HK-2 (cell line): ENCODE data around the gene KIF13A.
"Not testable (repeated sequence)": the region's sequence is repeated elsewhere in the genome, so short reads cannot be mapped to it uniquely, and the experiment has no call there.

ENCODE experiments used
- DNase-seq: peaks from one replicate; pipeline ENCODE4 v3.0.0-alpha.2; 2018; ENCODE audit not compliant: unreplicated experiment

KIF13A gene

DNA sequence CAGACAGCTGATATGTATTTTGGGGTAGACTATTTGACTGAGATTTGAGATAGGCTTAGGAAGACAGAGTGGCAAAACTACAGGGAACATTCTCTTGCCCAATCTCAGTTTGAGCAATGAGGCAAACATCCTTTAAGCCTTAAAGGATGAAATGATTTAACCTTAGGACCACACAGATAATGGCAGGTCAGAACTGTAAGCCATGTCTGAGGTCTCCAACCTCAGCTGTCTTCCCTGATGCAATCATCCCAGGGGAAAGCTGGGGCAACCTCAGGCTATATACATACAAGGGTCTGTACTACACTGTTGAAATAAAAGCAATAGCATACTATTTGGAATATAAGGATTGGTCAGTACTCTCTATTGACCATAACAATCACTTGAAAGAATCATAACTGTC, 196.9 kb downstream of the KIF13A start:
- DNase-seq, result no peak

DNA sequence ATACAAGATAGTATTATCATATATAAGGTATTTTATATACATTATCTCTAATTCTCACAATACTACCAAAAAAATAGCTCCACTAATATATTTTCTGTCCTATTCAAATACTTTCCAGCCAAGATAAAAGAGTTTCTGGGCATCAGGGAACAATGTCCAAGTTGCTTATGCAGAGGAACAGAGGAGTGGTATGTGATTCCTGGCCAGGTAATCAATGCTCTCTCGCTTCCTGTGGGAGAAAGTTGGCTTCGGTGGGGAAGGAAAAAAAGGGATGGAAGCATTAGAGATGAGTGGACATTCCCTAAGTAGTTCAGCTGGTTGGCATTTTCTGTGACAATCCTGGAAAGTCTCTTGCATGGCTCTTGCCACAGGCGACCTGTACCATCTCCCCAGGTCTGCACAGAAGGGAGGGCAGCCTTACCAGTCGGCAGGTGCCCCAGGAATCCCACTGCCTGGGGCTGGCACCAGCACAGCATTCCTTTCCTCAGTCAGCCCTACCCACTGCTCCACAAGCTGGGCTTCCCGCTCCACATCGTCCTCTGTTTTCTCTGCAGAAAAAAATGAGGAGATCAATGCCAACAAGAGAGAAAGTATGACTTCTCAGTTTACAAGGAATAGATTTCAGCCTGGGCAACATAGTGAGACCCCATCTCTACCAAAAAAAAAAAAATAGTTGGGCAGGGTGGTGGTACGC, 202.2 kb downstream of the KIF13A start:
- DNase-seq, result no peak

DNA sequence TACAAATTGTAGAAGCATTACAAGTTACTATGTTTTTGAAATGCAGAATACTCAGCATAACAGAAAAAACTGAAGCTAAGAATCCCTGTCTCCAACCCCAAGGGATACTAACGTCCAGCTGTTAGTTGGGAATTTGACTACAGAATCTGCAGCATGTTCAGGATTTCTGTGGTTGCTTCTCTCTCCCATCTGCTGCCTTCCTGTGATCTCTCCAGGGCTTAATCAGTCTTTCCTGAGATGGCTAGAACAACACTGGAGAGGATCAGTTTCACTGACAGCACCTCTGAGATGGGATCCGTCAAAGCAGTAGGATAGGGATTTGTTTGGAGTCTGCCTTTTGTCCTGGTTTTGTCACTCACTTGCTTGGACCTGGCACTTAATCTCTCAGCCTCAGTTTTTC, 207.4 kb downstream of the KIF13A start:
- no peak for DNase-seq

DNA sequence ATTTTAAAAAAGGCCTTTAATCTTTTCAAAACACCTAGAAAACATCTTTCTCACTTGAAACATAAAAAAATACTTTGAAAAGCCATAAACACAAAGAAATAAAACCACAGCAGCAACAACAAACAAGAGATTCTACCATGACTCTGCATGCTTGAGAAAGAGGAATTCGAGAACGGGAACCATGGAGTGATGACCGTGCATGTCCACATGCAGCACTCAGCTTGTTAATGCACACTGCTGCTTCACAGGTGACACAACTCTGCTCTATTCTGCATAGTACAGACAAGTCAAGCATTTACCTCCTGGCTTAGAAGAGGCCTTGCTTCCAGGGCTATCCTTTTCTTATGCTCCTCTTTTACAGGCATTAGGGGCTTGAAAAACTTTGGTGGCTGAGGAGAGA, 215.8 kb downstream of the KIF13A start:
- DNase-seq, result no peak

DNA sequence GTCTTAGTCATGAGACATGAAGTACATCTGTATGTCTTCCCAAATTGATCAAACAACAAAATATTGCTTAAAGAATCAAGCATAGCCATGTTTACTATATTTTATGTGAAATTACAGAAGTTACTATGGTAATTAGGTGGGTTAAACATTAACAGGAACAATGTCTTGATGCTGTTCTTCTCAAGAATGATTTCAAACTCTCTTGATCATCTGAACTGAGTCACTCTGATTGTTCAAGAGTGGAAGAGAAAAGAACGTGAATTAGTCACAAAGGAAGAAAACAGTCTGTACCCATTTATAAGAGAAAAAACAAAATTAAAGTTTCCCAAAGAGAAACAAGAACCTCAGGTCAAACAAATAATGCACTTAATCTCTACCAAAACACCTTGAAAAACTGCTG, 218.6 kb downstream of the KIF13A start:
- no peak for DNase-seq

DNA sequence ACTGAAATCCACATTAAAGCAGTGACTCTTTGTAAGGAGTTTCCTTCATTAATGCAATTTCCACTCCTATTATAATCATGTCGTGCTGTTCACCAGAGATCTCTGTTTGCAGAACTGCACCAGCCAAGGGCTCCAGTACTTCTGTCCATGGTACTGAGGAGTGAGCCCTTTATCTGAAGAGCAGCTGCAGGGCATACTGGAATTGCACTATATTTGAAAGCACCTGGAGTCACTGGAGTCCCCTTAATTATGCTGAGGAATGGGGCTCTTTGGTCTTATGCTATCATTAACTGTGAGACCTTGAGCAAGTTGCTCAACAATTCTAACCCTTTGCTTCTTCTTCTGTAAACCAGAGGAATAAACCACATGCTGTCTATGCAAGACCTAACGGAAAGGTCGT, 219.0 kb downstream of the KIF13A start:
- DNase-seq, result peak; percentile 7

DNA sequence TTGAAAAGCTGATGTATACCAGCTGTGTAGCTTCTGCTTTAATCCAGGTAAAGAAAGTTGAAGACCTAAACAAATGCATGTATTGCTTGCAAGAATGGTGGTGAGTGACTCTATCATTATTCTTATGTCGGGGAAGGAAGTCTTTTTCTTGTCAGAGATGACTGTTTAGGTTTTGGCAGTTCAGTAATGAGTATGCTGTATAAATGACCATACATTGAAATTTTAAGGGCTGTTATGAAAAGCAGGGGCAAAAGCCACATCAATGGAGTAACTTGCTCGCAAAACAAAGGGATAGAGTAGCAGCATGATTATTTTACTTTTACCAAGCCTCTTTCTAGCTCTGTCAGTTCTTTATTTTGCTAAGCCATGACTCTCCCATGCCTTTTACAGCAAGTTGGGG, 224.8 kb downstream of the KIF13A start:
- no peak for DNase-seq

DNA sequence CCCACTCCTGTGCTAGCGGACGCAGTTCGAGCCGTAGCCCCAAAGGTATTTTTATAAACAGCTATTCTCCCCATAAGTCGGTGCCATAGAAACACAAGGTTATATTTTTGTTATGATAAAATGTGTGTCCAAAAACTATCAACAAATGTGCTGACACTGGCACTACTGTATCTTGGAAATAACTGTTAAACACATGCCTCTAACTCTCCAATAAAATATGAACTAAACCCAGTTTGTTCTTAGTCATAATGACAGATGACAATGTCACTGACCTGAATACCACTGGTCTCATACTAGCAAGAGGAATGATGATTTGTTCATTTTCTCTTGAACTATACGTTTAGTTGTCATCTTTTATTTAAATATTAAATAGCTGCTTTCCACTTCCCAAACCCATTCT, 229.3 kb downstream of the KIF13A start:
- no peak for DNase-seq

DNA sequence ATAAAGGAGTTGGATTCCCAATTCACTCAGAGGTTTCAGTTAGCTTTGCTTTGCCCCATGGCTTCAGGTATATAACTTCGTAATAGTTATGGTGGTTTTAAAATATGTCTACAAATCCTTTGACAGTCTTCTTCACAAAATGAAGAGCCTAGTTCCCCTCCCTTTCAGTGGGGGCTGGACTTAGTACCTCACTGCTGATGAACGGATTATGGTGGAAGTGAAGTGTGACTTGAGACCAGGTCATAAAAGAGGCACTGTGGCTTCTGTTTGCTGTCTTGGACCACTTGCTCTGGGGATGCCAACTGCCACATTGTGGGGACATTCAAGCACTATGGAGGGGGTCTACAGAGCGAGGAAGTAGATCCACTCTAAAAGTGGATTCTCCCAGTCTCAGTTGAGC, 233.2 kb downstream of the KIF13A start:
- DNase-seq, result no peak

DNA sequence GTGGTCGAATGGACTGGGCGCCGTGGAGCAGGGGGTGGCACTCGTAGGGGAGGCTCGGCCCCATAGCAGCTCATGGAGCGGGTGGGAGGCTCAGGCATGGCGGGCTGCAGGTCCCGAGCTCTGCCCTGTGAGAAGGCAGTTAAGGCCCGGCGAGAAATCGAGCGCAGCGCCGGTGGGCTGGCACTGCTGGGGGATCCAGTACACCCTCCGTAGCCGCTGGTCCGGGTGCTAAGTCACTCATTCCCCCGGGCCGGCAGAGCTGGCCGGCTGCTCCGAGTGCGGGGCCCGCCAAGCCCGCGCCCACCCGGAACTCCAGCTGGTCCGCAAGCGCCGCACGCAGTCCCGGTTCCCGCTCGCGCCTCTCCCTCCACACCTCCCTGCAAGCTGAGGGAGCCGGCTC, 242.1 kb downstream of the KIF13A start:
- DNase-seq, result not testable (repeated sequence)

DNA sequence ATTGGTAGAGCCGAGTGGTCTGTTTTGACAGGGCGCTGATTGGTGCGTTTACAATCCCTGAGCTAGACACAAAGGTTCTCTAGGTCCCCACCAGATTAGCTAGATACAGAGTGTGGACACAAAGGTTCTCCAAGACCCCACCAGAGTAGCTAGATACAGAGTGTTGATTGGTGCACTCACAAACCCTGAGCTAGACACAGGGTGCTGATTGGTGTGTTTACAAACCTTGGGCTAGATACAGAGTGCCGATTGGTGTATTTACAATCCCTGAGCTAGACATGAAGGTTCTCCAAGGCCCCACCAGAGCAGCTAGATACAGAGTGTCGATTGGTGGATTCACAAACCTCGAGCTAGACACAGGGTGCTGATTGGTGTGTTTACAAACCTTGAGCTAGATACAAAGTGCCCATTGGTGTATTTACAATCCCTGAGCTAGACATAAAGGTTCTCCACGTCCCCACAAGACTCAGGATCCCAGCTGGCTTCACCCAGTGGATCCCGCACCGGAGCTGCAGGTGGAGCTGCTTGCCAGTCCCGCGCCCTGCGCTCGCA, 242.6 kb downstream of the KIF13A start:
- not testable (repeated sequence) for DNase-seq

DNA sequence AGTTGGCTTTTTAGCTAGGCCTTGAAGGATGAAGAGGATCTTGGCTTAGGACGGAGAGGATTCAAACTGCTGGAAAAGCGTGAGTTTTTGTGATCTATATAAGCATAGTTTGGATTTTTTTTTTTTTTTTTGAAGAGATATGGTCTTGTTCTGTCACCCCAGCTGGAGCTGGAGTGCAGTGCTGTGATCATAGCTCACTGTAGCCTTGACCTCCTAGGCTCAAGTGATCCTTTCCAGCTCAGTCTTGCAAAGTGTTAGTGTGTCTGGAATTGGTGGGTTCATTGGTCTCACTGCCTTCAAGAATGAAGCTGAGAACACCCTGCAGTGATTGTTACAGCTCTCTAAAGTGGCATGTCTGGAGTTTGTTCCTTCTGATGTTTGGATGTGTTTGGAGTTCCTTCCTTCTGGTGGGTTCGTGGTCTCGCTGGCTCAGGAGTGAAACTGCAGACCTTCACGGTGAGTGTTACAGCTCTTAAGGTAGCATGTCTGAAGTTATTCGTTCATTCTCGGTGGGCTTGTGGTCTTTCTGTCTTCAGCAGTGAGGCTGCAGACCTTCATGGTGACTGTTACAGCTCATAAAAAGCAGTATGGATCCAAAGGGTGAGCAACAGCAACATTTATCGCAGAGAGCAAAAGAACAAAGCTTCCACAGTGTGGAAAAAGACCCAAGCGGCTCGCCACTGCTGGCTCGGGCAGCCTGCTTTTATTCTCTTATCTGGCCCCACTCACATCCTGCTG, 243.2 kb downstream of the KIF13A start:
- DNase-seq, result no peak

DNA sequence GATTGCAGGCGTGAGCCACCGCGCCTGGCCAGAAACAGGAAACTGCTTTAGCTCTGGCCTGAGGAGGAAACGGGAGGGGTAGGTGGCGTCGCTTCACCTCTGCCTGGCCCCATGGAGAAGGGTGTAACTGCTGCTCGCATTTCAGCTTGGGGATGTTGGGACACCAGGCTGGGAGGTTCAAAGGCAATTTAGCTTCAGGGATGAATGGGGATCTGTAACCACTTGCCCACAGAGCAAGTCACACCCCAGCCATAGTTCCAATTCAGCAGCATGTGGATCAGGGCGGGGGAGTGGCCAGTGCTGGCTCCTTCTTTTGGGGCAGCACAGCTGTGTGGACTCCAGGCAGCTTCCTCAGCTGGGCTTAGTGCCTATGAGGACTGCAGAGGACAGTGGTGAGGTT, 245.9 kb downstream of the KIF13A start:
- DNase-seq, result no peak

DNA sequence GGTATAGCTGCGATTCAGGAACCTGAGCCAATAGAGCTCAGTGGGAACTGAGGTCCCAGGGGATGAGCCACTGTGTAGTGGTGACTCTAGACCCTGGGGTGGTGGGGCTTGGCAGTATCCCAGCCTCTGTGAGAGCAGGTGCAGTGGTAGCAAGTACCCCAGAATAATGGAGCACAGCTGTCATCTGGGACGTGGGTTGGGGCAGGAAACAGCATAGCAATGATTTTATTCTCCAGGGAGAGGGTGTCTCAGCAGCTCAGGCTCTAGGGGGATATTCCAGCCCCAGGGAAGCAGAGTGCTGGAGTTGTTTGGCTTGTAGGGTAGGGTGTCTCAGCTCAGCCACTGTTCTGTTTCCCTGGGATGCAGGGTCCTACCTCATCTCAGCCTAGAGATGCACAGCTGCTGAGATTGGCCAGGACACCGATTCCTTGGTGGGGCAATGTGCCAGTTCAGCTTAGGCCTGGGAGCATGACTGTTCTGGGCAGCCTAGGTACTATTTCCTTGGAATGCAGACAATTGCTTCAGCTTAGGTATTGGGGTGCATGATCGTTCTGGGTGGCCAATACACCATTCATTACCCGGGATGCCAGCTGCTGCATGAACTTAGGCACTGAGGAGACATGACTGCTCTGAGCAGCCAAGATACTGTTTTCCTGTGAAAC, 246.7 kb downstream of the KIF13A start:
- DNase-seq, result no peak

DNA sequence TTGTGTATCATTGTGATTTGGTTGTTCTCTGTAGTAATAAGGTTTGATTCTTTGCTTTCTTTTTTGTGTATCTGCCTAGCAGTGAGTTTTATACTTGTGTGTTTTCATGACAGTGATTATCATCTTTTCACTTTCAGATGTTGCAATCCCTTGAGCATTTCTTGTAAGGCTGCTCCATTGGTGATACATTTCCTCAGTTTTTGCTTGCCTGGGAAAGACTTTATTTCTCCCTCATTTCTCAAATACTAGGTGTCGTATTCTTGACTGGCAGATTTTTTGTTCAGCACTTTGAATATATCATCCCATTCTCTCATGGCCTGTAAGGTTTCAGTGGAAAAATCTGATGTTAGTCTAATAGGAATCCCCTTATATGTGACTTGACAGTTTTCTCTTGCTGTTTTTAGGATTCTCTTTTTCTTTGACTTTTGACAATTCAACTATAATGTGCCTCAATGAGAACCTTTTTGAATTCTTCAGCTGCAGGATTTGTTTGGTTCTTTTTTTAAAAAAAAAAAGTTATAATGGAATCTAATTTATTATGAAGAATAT, 249.7 kb downstream of the KIF13A start:
- DNase-seq, result no peak

DNA sequence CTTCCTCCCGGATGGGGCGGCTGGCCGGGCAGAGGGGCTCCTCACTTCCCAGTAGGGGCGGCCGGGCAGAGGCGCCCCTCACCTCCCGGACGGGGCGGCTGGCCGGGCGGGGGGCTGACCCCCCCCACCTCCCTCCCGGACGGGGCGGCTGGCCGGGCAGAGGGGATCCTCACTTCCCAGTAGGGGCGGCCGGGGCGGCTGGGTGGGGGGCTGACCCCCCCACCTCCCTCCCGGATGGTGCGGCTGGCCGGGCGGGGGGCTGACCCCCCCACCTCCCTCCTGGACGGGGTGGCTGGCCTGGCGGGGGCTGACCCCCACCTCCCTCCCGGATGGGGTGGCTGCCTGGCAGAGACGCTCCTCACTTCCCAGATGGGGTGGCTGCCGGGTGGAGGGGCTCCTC, 252.1 kb downstream of the KIF13A start:
- not testable (repeated sequence) for DNase-seq

DNA sequence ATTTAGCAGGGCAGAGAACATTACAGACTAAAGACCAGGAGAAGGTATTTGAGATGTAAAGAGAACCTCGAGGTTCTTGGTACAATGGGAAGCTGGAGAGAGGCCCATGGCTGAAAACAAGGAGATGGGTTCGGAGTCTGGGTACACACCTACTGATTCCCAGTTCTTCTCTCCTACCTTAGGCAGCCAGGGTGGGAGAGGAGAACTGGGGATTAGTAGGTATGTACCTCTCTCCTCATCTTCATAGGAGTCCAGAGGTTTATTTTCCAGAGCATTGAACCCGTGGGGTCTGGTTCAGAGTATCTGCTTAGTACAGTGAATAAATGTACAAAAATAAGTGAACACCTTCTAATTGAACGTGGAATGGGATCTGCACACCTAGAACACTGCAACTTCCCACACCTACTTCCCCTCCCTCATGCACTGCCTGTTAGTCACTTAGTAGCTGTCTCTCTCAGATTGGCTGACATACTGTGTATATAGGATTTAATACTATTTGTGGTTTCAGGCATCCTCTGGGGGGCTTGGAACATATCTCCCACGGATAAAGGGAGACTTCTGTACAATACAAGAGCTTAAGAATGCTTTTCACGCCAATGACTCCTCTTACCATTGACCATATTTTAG, 257.2 kb downstream of the KIF13A start:
- DNase-seq, result no peak

DNA sequence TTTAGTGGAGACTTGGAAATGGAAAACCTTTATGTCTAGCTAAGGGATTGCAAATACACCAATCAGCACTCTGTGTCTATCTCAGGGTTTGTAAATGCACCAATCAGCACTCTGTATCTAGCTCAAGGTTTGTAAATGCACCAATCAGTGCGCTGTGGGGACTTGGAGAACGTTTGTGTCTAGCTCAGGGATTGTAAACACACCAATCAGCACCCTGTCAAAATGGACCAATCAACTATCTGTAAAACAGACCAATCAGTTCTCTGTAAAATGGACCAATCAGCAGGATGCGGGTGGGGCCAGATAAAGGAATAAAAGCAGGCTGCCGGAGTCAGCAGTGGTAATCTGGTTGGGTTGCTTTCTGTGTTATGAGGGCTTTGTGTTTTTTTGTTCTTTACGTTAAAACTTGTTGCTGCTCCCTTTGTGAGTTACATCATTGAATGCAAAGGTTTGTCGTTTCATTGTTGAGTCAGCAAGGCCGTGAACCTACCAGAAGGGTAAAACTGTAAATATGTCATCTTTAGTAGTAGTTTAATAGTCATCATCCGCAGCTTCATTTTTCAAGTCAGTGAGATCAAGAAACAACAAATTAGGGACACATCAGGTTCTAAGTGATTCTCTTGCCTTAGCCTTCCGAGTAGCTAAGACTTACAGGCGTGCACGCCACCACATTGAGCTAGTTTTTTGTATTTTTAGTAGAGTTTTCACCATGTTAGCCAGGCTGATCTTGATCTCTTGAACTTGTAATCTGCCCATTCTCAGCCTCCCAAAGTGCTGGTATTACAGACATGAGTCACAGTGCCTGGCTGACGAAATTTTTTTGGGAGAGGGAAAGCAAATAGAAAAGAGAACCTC, 258.0 kb downstream of the KIF13A start:
- no peak for DNase-seq

DNA sequence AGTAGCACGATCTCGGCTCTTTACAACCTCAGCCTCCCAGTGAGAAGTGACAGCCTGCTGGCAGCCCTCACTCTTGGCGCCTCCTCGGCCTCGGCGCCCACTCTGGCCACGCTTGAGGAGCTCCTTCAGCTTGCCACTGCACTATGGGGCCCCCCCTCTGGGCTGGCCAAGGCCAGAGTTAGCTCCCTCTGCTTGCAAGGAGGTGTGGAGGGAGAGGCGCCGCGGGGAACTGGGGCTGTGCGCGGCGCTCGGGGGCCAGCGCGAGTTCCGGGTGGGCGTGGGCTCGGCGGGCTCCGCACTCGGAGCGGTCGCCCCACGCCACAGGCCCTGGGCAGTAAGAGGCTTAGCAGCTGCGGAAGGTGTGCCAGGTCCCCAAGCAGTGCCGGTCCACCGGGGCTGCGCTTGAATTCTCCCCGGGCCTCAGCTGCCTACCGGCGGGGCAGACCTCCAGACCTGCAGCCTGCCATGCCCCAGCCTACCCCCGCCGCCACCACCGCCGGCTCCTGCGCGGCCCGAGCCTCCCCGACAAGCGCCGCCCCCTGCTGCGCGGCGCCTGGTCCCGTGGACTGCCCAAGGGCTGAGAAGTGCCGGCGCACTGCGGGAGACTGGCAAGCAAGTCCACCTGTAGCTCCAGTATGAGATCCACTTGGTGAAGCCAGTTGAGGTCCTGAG, 258.7 kb downstream of the KIF13A start:
- no peak for DNase-seq

DNA sequence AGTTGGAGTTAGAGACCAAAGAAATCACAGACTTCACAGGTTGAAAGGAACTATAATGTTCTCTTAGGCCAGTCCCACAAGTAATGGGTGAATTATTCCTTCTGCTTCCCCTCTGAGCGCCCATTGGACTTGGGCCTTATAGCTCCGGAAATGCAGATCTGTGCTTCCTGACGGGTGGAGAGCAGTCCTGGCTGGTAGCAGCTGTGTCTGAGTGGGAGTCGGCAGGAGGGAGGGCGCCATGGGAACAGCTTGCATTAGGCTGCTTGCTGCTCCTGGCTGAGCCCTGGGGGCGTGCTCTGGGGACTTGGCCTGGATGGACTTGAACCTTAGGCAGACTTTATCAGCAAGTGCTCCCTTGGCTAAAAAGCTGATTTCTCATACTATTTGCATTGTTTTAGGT, 262.4 kb downstream of the KIF13A start:
- DNase-seq, result no peak

DNA sequence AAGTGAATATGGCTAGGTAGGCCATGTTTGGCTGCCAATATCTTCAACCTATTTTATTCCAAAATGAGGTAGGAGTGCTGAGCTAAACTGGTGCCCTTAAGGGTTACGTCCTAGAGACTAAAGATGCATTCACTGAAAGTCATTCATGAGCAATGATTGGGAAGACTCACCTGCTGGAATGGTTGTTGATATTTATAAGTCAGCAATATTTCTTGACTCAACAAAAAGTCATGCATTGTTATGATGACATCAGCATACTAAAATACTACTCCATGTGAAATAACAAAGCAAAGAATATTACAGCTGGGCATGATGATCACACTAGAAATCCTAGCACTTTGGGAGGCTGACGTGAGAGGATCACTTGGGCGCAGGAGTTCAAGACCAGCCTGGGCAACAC, 263.1 kb downstream of the KIF13A start:
- no peak for DNase-seq
